GM18907 (cell line): ENCODE data around the gene TBC1D12.

Experiments
- ATAC-seq: cut with Tn5 transposase; IDR thresholded peaks from one replicate; pipeline ENCODE4 v1.9.1; 2021; ENCODE audit warnings: mild to moderate bottlenecking, moderate library complexity; ENCODE audit not compliant: unreplicated experiment

TBC1D12 gene

GRCh38 chr10:94405406-94405805 lies 3.1 kb downstream of the TBC1D12 start:
- ATAC-seq: no peak

DNA sequence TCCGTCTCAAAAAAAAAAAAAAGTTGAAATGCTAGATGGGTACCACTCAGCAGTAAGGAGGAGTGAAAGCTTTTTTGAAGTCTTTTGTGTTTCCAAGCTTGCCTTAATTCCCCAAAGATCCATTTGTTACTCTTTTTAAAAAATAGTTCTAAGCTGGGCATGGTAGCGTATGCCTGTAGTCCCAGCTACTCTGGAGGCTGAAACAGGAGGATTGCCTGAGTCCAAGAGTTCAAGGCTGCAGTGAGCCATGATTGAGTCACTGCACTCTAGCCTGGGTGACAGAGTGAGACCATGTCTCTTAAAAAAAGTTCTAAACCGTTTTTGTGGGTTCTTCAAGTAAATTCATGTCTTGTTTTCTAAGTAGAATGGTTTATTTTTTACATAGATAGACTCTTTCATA lies 5.3 kb downstream of the TBC1D12 start:
- no peak for ATAC-seq

- ATAC-seq: no peak
These were observed 6.8 kb downstream of the TBC1D12 start for GRCh38 chr10:94409021-94409657.

DNA sequence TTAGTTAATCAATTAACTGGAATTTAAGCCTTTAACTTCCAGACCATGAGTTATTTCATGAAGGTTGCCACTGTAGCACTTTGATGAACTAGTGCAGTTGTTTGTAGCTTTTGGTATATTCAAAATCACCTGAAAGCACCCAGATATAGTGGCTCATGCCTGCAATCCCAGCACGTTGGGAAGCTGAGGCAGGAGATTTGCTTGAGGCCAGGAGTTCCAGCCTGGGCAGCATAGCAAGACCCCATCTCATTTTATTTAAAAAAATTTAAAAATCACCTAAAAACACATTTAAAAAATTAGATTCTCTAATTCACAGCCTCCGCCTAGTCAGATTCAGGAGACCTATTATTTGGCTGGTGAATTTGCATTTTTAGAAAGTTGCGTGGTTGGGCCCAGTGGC lies 9.0 kb downstream of the TBC1D12 start:
- ATAC-seq: no peak

DNA sequence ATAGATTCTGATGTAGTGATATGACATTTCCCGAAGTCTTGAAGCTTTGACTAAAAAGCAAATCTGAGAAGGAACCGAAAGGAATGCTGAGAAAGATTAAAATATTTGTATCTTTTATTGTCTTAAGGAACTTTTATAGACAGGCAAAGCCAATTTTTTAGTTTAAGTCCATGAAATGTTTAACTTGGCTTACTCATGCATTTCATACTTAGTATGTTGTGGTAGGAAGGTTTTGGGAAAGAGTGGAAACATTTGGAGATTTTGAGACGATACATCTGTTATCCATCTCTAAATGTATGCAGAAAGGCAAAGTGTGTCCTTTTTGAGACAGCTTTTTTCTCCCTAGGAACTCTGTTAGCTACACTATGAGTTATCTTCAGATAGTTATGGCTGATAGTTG lies 10.1 kb downstream of the TBC1D12 start:
- no peak for ATAC-seq

- no peak for ATAC-seq
These were observed 11.0 kb downstream of the TBC1D12 start for GRCh38 chr10:94413361-94413760.

DNA sequence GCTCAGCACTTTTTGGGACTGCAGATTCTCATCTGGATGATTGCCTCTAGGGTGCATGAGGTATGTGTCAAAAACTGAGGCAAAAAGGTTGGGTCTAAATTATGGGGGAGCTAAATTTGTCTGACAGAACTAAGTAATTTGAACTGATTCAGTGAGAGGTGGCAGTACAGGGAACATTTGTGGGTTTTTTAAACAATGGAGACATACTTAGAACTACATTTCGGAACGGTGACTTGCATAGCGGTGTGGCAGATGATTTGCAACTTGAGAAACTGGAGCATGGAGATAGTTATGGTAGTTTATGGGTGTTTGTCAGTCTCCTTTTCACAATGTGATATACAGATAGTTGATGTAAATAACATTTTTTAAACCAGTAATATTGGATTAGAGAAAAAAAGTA lies 14.6 kb downstream of the TBC1D12 start:
- no peak for ATAC-seq

DNA sequence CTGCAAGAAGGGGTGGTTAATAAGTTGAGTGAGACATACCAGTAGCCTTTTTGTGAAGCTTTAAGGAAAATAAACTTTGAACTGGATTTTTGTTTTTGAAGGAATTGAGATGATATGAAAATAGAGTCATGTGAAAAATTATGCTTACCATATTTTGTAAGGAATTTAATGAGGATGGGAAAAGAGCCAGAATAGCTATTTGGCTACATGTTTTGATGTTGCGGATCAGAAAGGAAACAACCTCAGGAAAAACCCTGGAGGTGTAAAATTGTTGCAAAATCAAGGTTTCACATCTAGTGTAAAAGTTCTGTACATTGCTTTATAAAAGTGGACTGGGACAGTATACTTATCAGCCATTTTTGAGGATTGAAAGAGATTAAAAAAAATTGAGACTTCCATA lies 15.0 kb downstream of the TBC1D12 start:
- ATAC-seq: no peak

DNA sequence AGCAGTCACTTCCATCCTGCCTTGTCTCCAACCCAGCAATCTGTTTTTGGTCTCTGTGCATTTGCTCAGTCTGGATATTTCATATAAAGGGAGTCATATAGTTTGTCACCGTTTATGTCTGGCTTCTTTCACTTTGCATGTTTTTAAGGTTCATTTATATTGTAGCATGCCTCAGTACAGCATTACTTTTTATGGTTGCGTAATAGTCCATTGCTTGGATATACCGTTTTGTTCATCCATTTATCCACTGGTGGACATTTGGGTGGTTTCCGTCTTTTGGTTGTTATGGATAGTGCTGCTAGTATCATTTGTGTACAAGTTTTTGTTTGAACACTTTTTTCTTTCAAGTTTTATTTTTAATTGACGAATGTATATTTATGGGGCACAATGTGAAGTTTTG lies 18.2 kb downstream of the TBC1D12 start:
- no peak for ATAC-seq

DNA sequence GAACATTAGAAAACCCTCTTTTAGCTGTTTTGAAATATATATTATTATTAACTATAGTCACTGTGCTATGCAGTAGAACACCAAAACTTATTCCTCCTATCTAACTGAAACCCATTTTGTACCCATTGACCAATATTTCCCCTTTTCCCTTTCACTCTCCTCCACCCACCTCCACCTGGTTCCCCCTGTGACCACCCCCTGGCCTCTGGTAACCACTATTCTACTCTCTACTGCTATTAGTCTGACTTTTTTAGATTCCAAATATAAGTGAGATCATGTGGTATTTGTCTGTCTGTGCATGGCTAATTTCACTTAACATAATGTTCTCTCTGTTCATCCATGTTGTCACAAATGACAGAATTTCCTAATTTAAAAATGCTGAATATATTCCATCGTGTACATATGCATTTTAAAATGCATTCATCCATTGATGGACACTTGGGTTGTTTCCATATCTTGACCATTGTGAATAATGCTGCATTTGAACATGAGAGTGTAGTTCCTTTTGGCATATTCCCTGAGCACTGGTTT lies 18.7 kb downstream of the TBC1D12 start:
- no peak for ATAC-seq

GRCh38 chr10:94423627-94424026 lies 21.3 kb downstream of the TBC1D12 start:
- ATAC-seq: no peak

- ATAC-seq: no peak
These were observed 22.5 kb downstream of the TBC1D12 start for GRCh38 chr10:94424714-94425337.

DNA sequence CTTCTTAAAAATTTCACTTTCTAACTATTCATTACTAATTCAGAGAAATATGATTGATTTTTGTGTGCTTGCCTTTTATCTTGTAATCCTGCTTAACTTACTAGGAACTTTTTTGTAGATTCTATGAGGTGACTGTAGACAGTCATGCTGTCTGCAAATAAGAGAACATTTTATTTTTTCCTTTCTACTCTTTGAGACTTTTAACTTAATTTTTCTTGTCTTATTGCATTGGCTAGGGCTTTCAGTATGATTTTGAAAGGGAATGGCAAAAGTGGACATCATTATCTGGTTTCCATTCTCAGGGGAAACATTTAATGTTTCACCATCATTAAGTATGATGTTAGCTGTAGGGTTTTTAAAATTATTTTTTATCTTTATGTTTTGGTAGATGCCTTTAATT lies 23.6 kb downstream of the TBC1D12 start:
- no peak for ATAC-seq

DNA sequence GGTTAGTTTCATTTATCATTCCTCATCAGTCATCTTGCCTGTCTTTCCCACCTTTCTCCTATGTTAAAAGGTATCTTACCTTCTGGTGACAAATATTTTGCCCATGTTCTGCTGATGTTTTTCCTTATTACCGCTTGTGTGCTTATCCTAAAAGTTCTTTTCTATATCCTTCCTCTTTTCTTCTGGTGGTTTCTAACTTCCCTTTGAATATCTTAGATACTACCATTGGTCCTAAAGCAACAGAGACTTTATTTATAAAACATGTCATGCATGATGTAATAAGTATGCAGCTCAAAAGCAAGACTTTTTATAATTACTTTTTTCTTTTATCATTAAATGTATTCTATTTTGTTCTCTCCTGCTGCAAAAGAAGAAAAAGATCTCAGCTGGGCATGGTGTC lies 24.8 kb downstream of the TBC1D12 start:
- no peak for ATAC-seq

DNA sequence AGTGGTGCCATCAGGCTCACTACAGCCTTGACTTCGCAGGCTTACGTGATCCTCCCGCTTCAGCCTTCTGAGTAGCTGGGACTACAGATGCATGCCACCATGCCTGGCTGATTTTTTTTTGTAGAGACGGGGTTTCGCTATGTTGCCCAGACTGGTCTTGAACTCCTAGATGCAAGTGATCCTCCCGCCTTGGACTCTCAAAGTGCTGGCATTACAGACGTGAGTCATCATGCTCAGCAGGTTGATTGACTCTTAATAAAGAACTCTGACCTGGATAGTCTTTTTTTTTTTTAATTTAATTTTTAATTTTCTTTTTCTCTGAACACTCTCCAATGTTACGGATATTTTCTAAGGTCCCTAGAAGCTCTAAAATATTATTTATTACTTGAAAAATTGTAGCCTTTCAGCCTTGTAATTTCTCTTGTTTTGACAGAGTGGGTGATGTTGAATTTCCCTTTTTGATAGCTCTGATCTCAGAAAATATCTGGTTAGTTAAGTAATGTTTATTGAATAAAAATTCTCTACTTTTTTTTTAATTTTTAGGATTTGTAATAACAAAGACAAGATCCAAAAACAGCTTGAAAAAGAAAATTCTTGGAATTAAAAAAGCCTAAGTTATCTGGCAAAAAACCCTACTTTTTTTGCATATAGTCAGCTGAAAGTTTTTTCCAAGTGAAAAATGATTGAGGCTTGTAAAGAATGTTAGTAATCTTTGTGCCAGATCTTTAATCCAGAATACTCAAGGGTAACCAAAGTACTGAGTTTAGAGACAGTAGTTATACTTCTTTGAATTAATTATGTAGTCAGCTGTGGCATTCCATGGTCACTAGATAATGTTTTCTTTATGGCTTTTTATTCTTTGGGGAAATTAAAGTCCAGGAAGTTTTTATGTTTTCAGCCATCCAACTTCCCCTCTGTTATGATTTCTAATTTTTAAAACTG lies 26.7 kb downstream of the TBC1D12 start:
- ATAC-seq: no peak

GRCh38 chr10:94430701-94431100 lies 28.4 kb downstream of the TBC1D12 start:
- no peak for ATAC-seq

DNA sequence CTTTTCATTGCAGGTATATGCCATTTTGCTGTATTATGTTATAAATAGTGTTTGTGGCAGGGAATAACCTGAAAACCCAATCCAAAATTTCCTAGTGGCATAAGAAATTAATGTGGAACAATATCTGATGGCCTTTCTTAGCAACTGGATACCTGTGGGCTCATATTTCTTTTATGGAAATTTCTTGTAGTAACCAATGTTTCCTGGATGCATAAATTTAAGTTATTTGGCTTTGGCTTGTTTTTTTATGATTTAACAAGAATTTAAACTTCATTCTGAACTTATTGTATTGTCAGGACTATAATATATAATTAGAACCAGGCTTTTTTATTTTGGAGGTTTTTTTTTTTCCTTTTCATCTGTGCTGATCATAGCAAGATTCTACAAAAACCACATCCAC lies 30.1 kb downstream of the TBC1D12 start:
- no peak for ATAC-seq

- ATAC-seq: no peak
These were observed 37.0 kb downstream of the TBC1D12 start for GRCh38 chr10:94439275-94439861.

GRCh38 chr10:94440096-94440495 lies 37.8 kb downstream of the TBC1D12 start:
- ATAC-seq: no peak

GRCh38 chr10:94443047-94443446 lies 40.7 kb downstream of the TBC1D12 start:
- no peak for ATAC-seq

- no peak for ATAC-seq
These were observed 41.2 kb downstream of the TBC1D12 start for GRCh38 chr10:94443549-94443948.
